ENCODE measurements around the gene AMBRA1. TPM values are rescaled to one million over a fixed set of nuclear protein-coding genes. Genes with fewer than 3 reads are reported as not detected.

AMBRA1 gene
- total RNA-seq, 1 experiment from 2014 or later: 15.8 TPM

- Histone ChIP-seq H4K20me1 (ENCODE audit: low read length) (peaks cover 18% of the 10 kb centered on the region; the same call in 1 of the 2 replicates), H3K4me2 (ENCODE audit: low read length) (no peak overlapping the region), H3K9ac (ENCODE audit: low read length) (no peak overlapping the region), H3K4me3 (ENCODE audit: low read length) (no peak overlapping the region), H3K27ac (ENCODE audit: low read length) (no peak overlapping the region), H2AFZ (ENCODE audit: low read length) (no peak overlapping the region), H3F3A (ENCODE audit: low read length, unreplicated experiment) (no peaks in the 10 kb centered on the region), H3K79me2 (ENCODE audit: low read length) (peaks cover 37% of the 10 kb centered on the region), H3K27me3 (ENCODE audit: low read length) (no peaks in the 10 kb centered on the region), H3K9me3 (ENCODE audit: low read length) (no peaks in the 10 kb centered on the region), H3K9me2 (replicated peaks; ENCODE audit: low read length) (no peaks in the 10 kb centered on the region), H3K36me3 (ENCODE audit: low read depth, low read length) (no peaks in the 10 kb centered on the region), H3K4me1 (ENCODE audit: insufficient read depth, low read length) (no peaks in the 10 kb centered on the region)
- TF ChIP-seq EZH2phosphoT487 (IDR thresholded peaks at IDR 0.05; ENCODE audit: borderline replicate concordance, low read length) (no peak), EZH2 (IDR thresholded peaks at IDR 0.05; ENCODE audit: low read length, unreplicated experiment) (no peak), CTCF (conservative IDR thresholded peaks at IDR 0.05; ENCODE audit: low read depth, low read length) (no peak)
- BruUV-seq (replicated peaks): no TSS peak
- POLR2A ChIA-PET (ENCODE audit: unreplicated experiment): no interaction called here
- no peak for ATAC-seq
- no peak for DNase-seq
- CTCF ChIA-PET: interaction anchor here (1.0 to 2.1 kb wide), 3 partner anchors 10 to 140 kb away, joined by 5 to 27 read pairs (median 8); no protein-coding TSS in a partner anchor
- intact Hi-C loops (cut with micrococcal nuclease): loop anchor here (2.0 kb wide), 2 partner anchors 38 to 140 kb away; no protein-coding TSS in a partner anchor
Observed at GRCh38 chr11:46528445-46529094, 65.3 kb downstream of the AMBRA1 start.

- Histone ChIP-seq H3K9me2 (replicated peaks; ENCODE audit: low read length) (no peaks in the 10 kb centered on the region), H3K4me2 (ENCODE audit: low read length) (no peak overlapping the region), H3K79me2 (ENCODE audit: low read length) (peaks cover 37% of the 10 kb centered on the region), H3K4me3 (ENCODE audit: low read length) (no peak overlapping the region), H3K9ac (ENCODE audit: low read length) (no peak overlapping the region), H3K4me1 (ENCODE audit: insufficient read depth, low read length) (no peaks in the 10 kb centered on the region), H3K36me3 (ENCODE audit: low read depth, low read length) (no peaks in the 10 kb centered on the region), H3F3A (ENCODE audit: low read length, unreplicated experiment) (no peaks in the 10 kb centered on the region), H3K27me3 (ENCODE audit: low read length) (no peaks in the 10 kb centered on the region), H3K27ac (ENCODE audit: low read length) (no peak overlapping the region), H2AFZ (ENCODE audit: low read length) (no peak overlapping the region), H4K20me1 (ENCODE audit: low read length) (peaks cover 20% of the 10 kb centered on the region; the same call in 1 of the 2 replicates), H3K9me3 (ENCODE audit: low read length) (no peaks in the 10 kb centered on the region)
- TF ChIP-seq EZH2 (IDR thresholded peaks at IDR 0.05; ENCODE audit: low read length, unreplicated experiment) (no peak), EZH2phosphoT487 (IDR thresholded peaks at IDR 0.05; ENCODE audit: borderline replicate concordance, low read length) (no peak), CTCF (conservative IDR thresholded peaks at IDR 0.05; ENCODE audit: low read depth, low read length) (no peak)
- ATAC-seq (no peak), DNase-seq (no peak)
- intact Hi-C loops (cut with micrococcal nuclease): loop anchor here (2.0 kb wide), 2 partner anchors 37 to 139 kb away; no protein-coding TSS in a partner anchor
- POLR2A ChIA-PET (ENCODE audit: unreplicated experiment): no interaction called here
- no TSS peak for BruUV-seq (replicated peaks)
- CTCF ChIA-PET: interaction anchor here (0.7 kb wide), 1 partner anchor 38 kb away, joined by 3 read pairs; no protein-coding TSS in a partner anchor
Observed at GRCh38 chr11:46527591-46528130, 66.2 kb downstream of the AMBRA1 start.
